Effector memory CD8-positive, alpha-beta T cell (primary cell): ENCODE data around the gene CDH24.
"Not testable (repeated sequence)": the region's sequence is repeated elsewhere in the genome, so short reads cannot be mapped to it uniquely, and the experiment has no call there.

Experiments
- ATAC-seq: fragments of 150-1000 bp; cut with Tn5 transposase; replicated peaks from 2 replicates; pipeline ENCODE4 v1.10.0; 2021; ENCODE audit warnings: mild to moderate bottlenecking, moderate library complexity
- DNase-seq, 3 experiments: peaks; one replicate each; pipeline ENCODE4 v3.0.0; 2021
- H3K27ac Mint-ChIP-seq, 2 donors: one replicate each; pipeline ENCODE4 v1.8.0; 2022; ENCODE audit warnings: mild to moderate bottlenecking in 2 of 2, mixed read lengths in 2 of 2, moderate library complexity in 2 of 2
- H3K27me3 Mint-ChIP-seq, 2 donors: one replicate each; pipeline ENCODE4 v1.8.0; 2022; ENCODE audit warnings: mixed read lengths in 2 of 2
- H3K36me3 Mint-ChIP-seq: one replicate; pipeline ENCODE4 v1.8.0; 2022; ENCODE audit warnings: mild to moderate bottlenecking, moderate library complexity, mixed read lengths; ENCODE audit not compliant: insufficient read depth
- H3K4me1 Mint-ChIP-seq, 2 donors: one replicate each; pipeline ENCODE4 v1.8.0; 2022; ENCODE audit warnings: low read depth in 2 of 2, mixed read lengths in 2 of 2
- H3K4me3 Mint-ChIP-seq, 2 donors: one replicate each; pipeline ENCODE4 v1.8.0; 2022; ENCODE audit warnings: mild to moderate bottlenecking in 2 of 2, mixed read lengths in 2 of 2, moderate library complexity in 2 of 2
- H3K9me3 Mint-ChIP-seq, 2 donors: one replicate each; pipeline ENCODE4 v1.8.0; 2022; ENCODE audit warnings: mixed read lengths in 2 of 2

The CDH24 gene

DNA sequence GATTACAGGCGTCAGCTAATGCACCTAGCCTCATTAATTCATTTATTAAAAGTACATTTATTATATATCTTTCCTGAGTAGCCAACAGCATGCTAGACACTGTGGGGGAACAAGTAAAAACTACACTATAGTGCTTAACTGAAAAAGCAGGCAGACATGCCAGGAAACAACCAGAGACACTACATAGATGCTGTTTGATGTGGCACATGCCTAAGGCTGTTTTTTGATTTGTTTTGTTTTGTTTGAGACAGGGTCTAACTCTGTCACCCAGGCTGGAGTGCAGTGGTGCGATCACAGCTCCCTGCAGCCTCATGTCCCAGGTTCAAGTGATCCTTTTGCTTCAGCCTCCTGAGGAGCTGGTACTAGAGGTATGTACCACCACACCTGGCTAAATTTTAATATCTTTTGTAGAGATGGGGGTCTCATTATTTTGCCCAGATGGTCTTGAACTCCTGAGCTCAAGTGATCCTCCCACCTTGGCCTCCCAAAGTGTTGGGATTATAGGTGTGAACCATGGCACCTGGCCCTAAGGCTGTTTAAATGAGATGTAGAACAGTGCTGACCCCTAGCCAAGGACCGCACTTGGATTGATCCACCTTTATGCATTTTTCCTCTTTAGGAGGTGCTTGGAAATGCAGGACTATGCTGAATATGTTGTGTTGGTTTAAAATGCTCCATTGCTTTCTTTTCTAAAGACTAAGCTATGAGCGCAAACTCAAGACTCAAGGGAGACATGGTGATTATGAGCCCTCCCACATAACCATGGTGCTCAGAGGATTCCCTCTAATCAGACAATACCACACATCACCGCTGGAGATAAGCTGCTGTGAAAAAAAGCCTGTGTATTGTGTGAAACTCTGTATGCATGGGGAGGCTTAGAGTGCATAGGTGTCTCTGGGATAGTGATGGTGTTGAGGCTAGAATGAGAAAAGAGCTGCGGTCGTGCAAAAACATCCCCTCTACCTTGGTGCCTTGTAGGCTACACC, 36.9 kb downstream of the CDH24 start:
- Mint-ChIP-seq H3K4me1 (peaks cover 2 to 17% of the 10 kb centered on the region in 2 donors), H3K4me3 (no peak overlapping the region), H3K27me3 (no peaks in the 10 kb centered on the region), H3K36me3 (no peaks in the 10 kb centered on the region), H3K27ac (no peak overlapping the region), H3K9me3 (no peaks in the 10 kb centered on the region)
- DNase-seq (no peak), ATAC-seq (no peak)

DNA sequence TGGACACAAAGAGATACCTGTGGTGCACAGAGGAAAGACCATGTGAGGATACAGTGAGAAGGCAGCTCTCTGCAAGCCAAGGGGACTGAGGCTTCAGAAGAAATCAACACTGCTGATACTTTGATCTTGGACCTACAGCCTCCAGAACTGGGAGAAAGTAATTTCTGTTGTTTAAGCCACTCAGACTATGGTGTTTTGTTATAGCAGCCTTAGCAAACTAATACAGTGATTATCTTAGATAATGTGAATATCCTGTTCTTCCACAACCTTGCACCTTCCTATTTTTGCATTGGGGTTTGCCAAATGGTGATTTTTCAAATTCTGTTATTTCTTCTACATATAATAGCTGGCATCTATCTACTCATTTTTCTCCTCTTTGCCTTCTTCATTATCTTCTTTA, 39.2 kb downstream of the CDH24 start:
- H3K9me3 Mint-ChIP-seq: no peaks in the 10 kb centered on the region
- no peak for DNase-seq
- ATAC-seq: no peak
- no peak overlapping the region for H3K4me3 Mint-ChIP-seq
- no peaks in the 10 kb centered on the region for H3K36me3 Mint-ChIP-seq
- H3K27me3 Mint-ChIP-seq: no peaks in the 10 kb centered on the region
- peaks cover 0 to 3% of the 10 kb centered on the region in 2 donors for H3K4me1 Mint-ChIP-seq
- H3K27ac Mint-ChIP-seq: no peak overlapping the region

DNA sequence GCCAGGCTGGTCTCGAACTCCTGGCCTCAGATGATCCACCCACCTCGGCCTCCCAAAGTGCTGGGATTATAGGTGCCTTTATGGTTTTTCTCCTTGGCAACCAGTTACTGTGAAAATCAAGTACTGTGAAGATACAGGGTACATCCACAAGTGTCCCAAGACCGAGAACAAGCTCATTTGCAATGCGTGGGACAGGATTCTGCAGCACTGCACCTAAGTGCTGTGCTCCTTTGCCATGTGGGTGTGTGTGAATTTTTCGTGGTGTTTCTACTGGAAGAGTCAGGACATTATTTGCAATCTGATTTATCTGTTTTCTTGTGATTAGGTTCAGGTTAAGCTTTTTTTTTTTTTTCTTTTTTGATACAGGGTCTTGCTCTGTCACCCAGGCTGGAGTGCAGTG, 40.2 kb downstream of the CDH24 start:
- no peak for DNase-seq
- Mint-ChIP-seq H3K27me3 (no peaks in the 10 kb centered on the region), H3K4me1 (no peaks in the 10 kb centered on the region), H3K27ac (no peak overlapping the region), H3K9me3 (no peaks in the 10 kb centered on the region), H3K36me3 (no peaks in the 10 kb centered on the region), H3K4me3 (no peak overlapping the region)
- no peak for ATAC-seq

DNA sequence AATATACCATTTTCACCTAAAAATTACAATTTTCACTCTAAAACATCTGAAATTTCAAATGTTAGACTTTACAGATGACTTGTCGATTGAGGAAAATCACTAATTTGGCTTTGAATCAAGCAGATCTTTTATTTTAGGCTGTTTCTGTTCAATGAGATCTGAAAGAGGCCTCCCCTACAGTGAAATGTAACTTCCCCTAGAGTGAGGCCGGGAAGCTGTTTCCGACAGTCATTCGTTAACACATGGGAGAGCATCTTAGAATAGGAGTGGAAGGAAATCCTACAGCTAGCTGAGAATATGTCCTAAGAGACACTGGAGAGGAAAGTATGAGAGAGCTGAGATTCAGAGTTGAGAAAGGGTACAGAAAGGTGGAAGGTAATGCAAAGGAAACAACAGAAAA, 41.7 kb downstream of the CDH24 start:
- H3K4me1 Mint-ChIP-seq: peaks cover 0 to 3% of the 10 kb centered on the region in 2 donors
- no peak overlapping the region for H3K27ac Mint-ChIP-seq
- no peaks in the 10 kb centered on the region for H3K36me3 Mint-ChIP-seq
- DNase-seq: no peak
- no peak overlapping the region for H3K4me3 Mint-ChIP-seq
- H3K9me3 Mint-ChIP-seq: no peaks in the 10 kb centered on the region
- no peak for ATAC-seq
- no peaks in the 10 kb centered on the region for H3K27me3 Mint-ChIP-seq

DNA sequence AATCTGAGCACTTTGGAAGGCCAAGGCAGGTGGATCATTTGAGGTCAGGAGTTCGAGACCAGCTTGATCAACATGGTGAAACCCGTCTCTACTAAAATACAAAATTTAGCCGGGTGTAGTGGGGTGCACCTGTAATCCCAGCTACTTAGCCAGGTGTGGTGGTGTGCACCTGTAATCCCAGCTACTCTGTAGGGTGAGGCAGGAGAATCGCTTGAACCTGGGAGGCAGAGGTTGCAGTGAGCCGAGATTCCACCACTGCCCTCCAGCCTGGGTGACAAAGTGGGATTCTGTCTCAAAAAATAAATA, 43.6 kb downstream of the CDH24 start:
- not testable (repeated sequence) for ATAC-seq

DNA sequence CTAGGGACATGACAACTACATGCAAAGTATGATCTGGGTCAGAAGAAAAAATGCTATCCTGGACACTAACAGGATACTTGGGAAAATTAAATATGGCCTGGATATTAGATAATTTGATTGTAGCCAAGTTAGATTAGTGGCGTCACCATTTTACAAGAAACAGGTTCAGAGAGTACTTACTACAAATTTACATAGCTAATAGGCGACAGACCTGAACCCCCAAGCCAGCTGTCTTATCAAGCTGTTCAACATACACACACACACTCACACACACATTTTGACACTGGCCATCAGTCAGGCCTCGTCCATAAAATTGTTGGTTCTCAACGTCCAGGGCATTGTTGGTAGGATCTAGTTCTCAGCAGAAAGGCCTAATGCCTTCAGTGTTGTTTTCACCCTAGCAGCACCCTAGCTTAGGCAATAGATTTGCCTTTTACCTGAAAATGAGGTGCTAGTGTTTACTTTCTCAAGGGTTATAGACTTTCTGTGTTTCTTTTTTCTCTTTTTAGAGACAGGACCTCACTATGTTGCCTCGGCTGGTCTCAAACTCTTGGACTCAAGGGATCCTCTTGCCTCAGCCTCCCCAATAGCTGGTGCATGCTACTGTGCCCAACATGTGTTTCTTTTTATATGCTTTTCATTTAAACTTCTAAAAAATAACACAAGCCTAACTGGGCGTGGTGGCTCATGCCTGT, 44.1 kb downstream of the CDH24 start:
- Mint-ChIP-seq H3K9me3 (no peaks in the 10 kb centered on the region), H3K36me3 (no peaks in the 10 kb centered on the region), H3K27me3 (no peaks in the 10 kb centered on the region), H3K4me3 (no peak overlapping the region), H3K4me1 (peaks cover 6 to 8% of the 10 kb centered on the region in 2 donors), H3K27ac (no peak overlapping the region)
- DNase-seq (no peak), ATAC-seq (no peak)

More for the DNA sequence above, 43.6 kb downstream of the CDH24 start:
- H3K9me3 Mint-ChIP-seq, H3K27me3 Mint-ChIP-seq, H3K4me3 Mint-ChIP-seq, H3K4me1 Mint-ChIP-seq, DNase-seq, H3K27ac Mint-ChIP-seq, H3K36me3 Mint-ChIP-seq: not testable (repeated sequence)

DNA sequence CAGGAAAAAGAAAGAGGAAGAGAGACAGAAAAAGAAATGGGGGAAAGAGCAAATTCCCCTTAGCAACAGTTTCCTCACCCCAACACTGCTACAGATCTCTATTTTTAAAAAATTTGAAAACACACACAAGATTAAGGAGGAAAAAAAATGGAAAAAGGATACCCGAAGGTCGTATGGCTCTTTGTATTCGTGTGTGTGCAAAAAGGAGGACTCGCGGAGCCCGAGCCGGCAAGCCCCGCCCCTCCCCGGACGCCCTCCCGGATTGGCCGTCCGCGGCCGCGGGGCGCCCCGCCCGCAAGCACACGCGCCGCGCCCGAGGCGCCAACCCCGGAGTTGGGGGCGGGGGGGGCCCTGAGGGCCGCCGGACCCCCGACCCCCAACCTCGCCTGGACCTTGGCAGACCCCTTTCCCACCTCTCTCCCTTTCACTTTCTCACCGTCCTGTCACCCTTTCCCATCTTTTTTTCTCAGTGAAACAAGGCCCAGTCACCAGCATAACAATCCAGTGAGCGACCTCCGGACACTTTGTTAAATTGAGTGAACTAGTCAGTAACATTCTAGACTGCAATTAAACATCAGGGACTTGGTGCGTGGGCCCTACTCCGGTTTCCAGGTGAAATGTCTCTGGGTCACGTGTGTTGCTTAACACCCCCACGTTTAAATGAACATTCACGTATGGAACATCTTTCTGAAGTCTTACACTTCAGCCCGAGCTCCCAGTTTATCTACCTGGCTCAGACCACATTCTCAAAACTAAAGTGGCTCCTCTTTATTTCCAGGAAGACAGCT, 47.2 kb downstream of the CDH24 start, which contains the start of gene C14orf93:
Gene C14orf93 (minus strand): TSS at position 205 of the 788 bp plus-strand sequence. CDS start 11,120 bp downstream, outside the sequence.
- Mint-ChIP-seq H3K27me3 (no peaks in the 10 kb centered on the region), H3K4me3 (peak within 1 kb of the TSS; percentile 83 to 86), H3K36me3 (peaks cover 12% of the 10 kb centered on the region), H3K27ac (peak within 1 kb of the TSS; percentile 80 to 96), H3K4me1 (peaks cover 12 to 25% of the 10 kb centered on the region in 2 donors), H3K9me3 (no peaks in the 10 kb centered on the region)
- ATAC-seq: peak; percentile 23
- DNase-seq: peak; percentile 64 to 68 (median 68)

DNA sequence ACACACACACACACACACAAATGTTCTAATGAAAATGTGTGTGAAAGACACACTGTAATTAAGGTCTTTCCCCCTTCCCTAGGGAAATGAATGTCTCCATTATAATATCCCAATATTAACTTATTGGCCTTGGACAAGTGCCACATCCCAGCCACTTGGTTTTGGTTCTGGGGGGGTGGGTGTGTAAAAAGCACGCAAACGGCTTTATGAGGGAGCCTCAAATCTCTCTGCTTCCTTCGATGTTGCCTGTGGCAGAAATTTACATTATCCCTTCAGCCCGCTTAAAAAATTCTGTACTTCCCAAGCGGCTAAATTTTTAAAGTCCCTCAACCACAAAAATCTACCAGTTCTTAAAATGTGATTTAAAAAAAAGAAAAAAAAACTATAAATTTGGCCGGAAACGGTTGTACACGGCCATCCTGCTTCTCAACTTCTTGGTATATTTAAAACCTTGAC, 47.8 kb downstream of the CDH24 start:
- Mint-ChIP-seq H3K27me3 (no peaks in the 10 kb centered on the region), H3K9me3 (no peaks in the 10 kb centered on the region), H3K27ac (peak overlapping the region; percentile 76 to 96), H3K4me3 (peak overlapping the region; percentile 83 to 86), H3K4me1 (peaks cover 12 to 25% of the 10 kb centered on the region in 2 donors), H3K36me3 (peaks cover 12% of the 10 kb centered on the region)
- ATAC-seq (no peak), DNase-seq (no peak)

DNA sequence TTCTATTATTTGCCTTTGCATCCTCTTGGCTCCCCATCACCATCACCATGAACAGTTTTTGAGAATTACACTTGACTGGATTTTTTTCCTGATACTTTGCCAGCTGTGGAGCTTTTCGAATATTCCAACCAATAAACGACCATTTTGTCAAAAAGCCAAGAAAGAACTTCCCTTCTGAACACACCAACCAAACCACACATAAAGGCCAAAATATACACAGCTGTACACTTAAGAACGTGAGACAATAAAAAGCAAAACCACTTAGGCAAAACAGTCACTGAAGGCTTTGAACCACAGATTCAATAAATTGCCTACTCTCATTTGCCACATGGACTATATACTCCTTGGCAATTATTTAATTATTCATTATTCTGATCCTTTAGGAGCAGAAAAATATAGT, 48.5 kb downstream of the CDH24 start:
- peaks cover 12% of the 10 kb centered on the region for H3K36me3 Mint-ChIP-seq
- peaks cover 12 to 25% of the 10 kb centered on the region in 2 donors for H3K4me1 Mint-ChIP-seq
- no peak for DNase-seq
- H3K27ac Mint-ChIP-seq: peak overlapping the region in 1 of 2 donors; percentile 47
- no peaks in the 10 kb centered on the region for H3K9me3 Mint-ChIP-seq
- no peaks in the 10 kb centered on the region for H3K27me3 Mint-ChIP-seq
- peak overlapping the region; percentile 43 to 83 for H3K4me3 Mint-ChIP-seq
- no peak for ATAC-seq

DNA sequence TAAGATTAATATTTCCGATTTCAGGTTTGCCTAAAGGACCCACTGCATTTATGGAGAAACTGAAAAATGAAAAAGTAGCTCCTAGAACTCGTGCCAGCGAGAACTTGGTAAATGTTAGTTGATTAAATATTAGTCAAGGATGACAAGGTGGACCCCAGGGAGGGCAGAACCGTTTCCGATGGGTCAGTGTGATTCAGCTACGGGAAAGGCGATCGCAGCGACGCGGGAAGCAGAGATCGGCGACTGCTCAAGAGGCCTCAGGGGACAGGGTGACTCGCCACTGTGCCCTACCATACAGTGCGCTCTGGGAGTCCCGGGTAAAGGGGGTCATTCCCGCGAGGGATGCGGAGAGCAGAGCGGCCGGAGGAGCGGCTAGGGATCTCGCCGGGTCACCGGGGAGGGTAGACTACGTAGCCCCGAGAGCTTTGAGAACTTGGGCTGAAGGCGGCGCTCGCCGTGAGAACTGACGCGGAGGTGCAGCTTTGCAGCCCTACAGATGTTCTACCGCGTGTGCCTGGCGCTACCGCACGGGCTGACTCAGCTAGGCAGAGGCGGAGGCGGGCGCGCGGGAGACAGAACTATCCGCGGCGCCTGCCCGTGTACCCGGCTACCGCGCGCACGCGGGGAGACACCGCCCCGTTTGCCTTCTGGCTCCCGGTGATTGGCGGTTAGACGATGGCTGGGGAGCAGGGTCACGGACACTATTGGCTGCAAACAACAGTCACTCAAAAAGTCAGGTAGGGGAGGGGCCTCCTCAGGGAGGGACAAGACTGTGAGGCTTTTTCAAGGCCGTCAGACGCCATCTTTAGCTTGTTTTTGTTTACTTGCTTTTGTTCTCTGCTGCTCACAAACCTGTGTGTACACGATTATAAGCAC, 50.5 kb downstream of the CDH24 start:
- peak overlapping the region; percentile 97 for H3K4me3 Mint-ChIP-seq
- H3K27ac Mint-ChIP-seq: peak overlapping the region; percentile 97 to 98
- H3K27me3 Mint-ChIP-seq: no peaks in the 10 kb centered on the region
- no peaks in the 10 kb centered on the region for H3K9me3 Mint-ChIP-seq
- ATAC-seq (peak; percentile 94), DNase-seq (peak; percentile 96 to 97 (median 97))
- H3K36me3 Mint-ChIP-seq: peaks cover 12% of the 10 kb centered on the region
- peaks cover 12 to 25% of the 10 kb centered on the region in 2 donors for H3K4me1 Mint-ChIP-seq

DNA sequence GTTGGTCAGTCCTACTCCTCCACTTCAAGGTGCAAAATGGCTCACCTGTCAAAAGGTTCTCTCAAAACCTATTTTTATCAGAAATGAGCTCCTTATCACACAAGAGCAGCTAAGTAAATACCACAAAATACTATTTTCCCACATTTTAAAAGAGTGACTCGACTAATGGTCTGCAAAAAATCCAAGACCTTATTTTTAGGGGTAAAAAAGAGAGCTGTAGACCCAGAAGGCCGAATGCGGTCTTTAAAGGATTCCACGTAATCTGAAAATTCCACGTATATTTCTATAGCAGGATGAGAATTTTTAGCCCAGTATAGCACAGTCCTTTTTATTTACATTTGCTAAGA, 51.2 kb downstream of the CDH24 start:
- Mint-ChIP-seq H3K4me3 (peak overlapping the region; percentile 97), H3K27ac (peak overlapping the region; percentile 97 to 98), H3K27me3 (no peaks in the 10 kb centered on the region), H3K4me1 (peaks cover 12 to 22% of the 10 kb centered on the region in 2 donors), H3K9me3 (no peaks in the 10 kb centered on the region), H3K36me3 (peaks cover 12% of the 10 kb centered on the region)
- ATAC-seq (no peak), DNase-seq (no peak)

DNA sequence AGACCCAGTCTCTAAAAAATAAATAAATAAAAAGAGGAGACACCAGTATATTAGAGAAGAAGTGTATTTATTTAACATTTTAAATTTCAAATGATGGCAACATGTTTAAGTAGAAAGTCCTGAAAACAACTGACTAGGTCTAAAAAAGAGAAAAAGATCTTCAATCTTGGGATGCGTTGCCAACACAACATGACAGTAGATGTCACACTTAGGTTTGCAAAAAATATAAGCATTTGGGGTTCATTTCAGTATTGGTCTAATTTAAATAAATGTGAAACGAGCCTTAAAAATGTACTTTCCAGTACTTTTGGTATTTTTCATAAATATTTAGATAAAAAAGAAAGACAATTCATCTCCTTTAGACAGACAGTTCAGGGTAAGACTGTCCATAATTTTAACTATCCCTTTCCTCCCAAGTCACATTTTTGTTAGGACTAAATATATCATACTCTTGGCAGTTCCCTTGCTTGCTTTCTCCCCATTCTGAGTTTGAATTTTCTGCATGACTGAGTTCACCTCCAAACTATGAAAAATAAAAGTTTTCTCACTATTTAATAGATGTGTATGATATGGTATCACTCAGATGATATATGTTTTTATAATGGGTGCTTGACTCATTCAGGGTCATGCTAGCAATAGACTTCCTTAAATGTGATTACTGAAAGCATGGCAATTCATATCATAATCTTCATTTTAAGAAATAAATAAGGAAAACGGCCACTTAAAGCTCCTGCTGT, 51.7 kb downstream of the CDH24 start:
- Mint-ChIP-seq H3K4me1 (peaks cover 12 to 22% of the 10 kb centered on the region in 2 donors), H3K36me3 (peaks cover 12% of the 10 kb centered on the region), H3K27ac (peak overlapping the region in 1 of 2 donors; percentile 98), H3K9me3 (no peaks in the 10 kb centered on the region), H3K27me3 (no peaks in the 10 kb centered on the region), H3K4me3 (peak overlapping the region; percentile 97)
- ATAC-seq: no peak
- DNase-seq: no peak
